Spinal cord (tissue), 10 donors: ENCODE results near the gene CHRM4. TPM values are rescaled to one million over a fixed set of nuclear protein-coding genes. Genes with fewer than 3 reads are reported as not detected.

Experiments used
- DNase-seq, 6 donors: peaks; one replicate each; pipeline versions ENCODE4 v3.0.0 to v3.0.0-alpha.2; 2013 to 2015; ENCODE audit warnings: low spot score in 6 of 6, low read depth in 4 of 6
- H3K27ac ChIP-seq: one replicate; pipeline ENCODE4 v1.5.1; 2013; ENCODE audit warnings: low read depth, low read length, control low read depth
- H3K27me3 ChIP-seq: one replicate; pipeline ENCODE4 v1.6.1; 2013; ENCODE audit warnings: low read length; ENCODE audit not compliant: control insufficient read depth, insufficient read depth
- H3K36me3 ChIP-seq: one replicate; pipeline ENCODE4 v1.6.1; 2013; ENCODE audit warnings: low read length; ENCODE audit not compliant: control insufficient read depth, insufficient read depth
- H3K4me1 ChIP-seq: one replicate; pipeline ENCODE4 v1.6.1; 2013; ENCODE audit warnings: low read length; ENCODE audit not compliant: control insufficient read depth, insufficient read depth
- H3K4me3 ChIP-seq: one replicate; pipeline ENCODE4 v1.5.1; 2013; ENCODE audit warnings: low read depth, low read length, control low read depth
- H3K9me3 ChIP-seq: one replicate; pipeline ENCODE4 v1.6.1; 2013; ENCODE audit warnings: low read length; ENCODE audit not compliant: control insufficient read depth, insufficient read depth
- WGBS: methylation state at CpG from one replicate; pipeline ENCODE4 v1.1.5; 2013; ENCODE audit warnings: missing lambda C conversion rate; ENCODE audit not compliant: insufficient coverage; 5-methylcytosine and 5-hydroxymethylcytosine counted together
- polyA plus RNA-seq, 2 donors: library from polyadenylated mRNA; unstranded; fragments of 120-200 nt; gene quantifications; one replicate each; pipeline ENCODE4 v1.2.1, GENCODE V29; 2013; ENCODE audit not compliant: insufficient read length in 2 of 2
- total RNA-seq, 2 donors: library from RNA; depleted of rRNA in 1 of 2; stranded (reverse); fragments of 120-200 nt in 1 of 2; fragments of >200 nt in 1 of 2; gene quantifications; one replicate each; pipeline versions ENCODE4 v1.2.3 to v1.2.4, GENCODE V29; 2013 to 2014
- donor health status: healthy.

Gene CHRM4
- total and polyA plus RNA-seq, 4 donors = 1.0 to 7.6 (median 5.5) TPM

DNA sequence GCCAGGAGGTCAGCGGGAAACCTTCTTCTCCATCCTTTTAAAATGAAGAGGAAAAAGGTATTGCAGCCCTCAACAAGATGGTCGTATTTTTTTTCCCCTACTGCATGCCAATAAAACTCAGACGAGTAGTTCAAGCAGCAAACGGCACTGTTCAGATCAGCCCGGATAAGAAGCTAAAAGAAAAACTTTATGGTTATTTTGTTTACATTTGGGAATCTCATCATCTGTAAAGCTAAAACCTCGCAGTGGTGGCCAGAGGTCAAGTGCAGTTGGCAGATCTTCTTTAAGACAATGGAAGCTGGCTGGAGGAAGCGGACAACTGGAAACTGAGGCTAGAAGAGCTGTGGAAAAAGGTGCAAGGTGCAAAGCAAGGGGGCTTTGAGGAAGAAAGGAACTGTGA, 31.0 kb upstream of the CHRM4 start:
- peaks cover 4% of the 10 kb centered on the region for H3K36me3 ChIP-seq
- H3K27me3 ChIP-seq = no peaks in the 10 kb centered on the region
- H3K4me1 ChIP-seq = no peaks in the 10 kb centered on the region
- no peak overlapping the region for H3K4me3 ChIP-seq
- WGBS = 75% methylated on average over 2 of the region's 7 CpGs
- H3K27ac ChIP-seq = no peak overlapping the region
- DNase-seq = no peak
- no peaks in the 10 kb centered on the region for H3K9me3 ChIP-seq

DNA sequence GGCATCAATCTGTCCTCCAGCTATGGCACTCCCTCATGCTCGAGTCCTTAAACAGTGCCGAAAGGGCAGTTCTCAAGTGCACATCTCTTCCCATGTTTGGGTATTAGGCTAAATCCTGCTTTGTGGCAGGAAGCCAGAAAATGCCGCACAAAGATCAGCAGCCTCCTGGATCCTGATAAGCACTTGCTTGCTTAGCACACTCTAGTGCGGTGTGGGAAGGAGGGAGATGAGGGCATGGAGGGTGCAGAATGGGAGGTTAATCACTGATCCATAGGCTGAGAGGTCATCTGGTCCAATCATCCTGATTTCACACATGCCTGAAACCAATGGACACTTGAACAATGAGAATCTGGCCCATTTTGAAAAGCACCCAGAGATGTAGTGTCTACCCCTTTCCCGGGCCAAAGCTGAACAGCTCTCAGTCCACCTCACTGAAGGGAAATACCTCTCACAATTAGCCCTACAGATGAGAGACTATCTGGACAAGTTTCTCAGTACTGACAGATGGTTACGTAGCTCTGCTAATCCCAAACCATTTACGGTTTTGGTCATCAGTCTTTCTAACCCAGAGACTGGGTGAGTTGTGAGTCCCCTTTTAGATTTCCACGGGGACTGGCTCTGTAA, 29.8 kb upstream of the CHRM4 start:
- H3K27me3 ChIP-seq = no peaks in the 10 kb centered on the region
- no peak overlapping the region for H3K27ac ChIP-seq
- 89% methylated on average over 7 of the region's 8 CpGs for WGBS
- H3K4me3 ChIP-seq = no peak overlapping the region
- H3K9me3 ChIP-seq = no peaks in the 10 kb centered on the region
- no peaks in the 10 kb centered on the region for H3K4me1 ChIP-seq
- no peak for DNase-seq
- H3K36me3 ChIP-seq = peaks cover 10% of the 10 kb centered on the region

DNA sequence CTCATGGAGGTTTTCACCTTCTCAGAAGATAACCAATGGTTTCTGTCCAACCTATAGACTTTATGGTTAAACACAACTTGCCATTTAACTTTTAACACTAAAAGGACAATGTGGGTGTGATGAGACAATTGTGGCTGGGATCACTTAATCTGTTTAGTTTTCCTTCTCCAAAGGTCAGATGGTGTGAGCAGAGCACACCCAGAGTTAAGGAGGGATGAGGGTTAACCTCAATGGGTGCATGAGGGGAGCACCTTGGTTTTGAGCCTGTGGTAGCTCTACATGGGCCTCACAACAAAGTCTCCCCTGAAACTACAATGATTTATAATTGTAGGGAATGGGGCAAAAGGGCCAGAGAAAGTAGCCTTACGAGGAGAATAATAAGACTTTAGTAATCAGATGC, 28.9 kb upstream of the CHRM4 start:
- Histone ChIP-seq H3K4me1 (no peaks in the 10 kb centered on the region), H3K27ac (no peak overlapping the region), H3K9me3 (no peaks in the 10 kb centered on the region), H3K4me3 (no peak overlapping the region), H3K36me3 (peaks cover 10% of the 10 kb centered on the region), H3K27me3 (no peaks in the 10 kb centered on the region)
- DNase-seq = no peak
- no CpG with 5 or more reads among the region's 1 CpG for WGBS

DNA sequence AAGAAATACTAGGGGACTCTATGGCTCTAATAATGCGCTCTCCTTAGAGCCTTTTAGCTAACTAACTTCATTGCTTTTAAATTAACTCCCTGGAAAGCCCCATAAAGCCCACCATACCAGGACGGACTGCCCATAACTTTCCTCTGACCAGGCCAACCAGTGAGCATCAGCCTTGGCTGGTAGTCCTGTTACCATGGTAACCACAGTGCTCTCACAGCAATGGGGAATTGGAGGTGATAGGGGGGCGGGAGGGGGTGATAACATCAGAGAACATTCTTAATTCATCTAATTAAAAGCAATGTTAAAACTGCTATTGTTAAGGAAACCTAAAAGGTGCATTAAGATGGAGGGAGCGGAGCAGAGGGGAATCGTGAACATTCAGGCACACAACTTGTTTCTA, 27.2 kb upstream of the CHRM4 start:
- no peak overlapping the region for H3K4me3 ChIP-seq
- H3K27ac ChIP-seq = no peak overlapping the region
- H3K36me3 ChIP-seq = peaks cover 24% of the 10 kb centered on the region
- H3K27me3 ChIP-seq = no peaks in the 10 kb centered on the region
- DNase-seq = peak in 5 of 6 donors; percentile 24 to 85 (median 38)
- no peaks in the 10 kb centered on the region for H3K9me3 ChIP-seq
- H3K4me1 ChIP-seq = peaks cover 13% of the 10 kb centered on the region
- no CpG with 5 or more reads among the region's 5 CpGs for WGBS

DNA sequence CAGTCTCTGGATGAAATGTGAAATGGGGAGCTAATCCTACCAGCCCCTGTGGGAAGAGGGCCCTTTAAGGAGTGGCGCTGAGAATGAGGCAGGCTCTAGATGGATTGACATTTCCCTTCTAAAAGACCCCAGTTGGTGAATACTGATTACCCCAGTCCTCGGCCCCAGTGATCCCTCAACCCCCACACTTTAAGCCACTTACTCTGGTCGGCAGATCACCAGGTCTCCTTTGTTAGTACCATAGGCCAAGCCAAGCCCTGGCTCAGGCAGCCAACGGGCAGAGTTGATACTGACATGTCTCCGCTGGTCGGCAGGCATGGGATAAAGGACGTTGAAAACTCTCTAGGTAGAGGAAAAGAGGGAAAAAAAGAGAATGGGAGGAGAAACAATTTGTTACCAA, 26.1 kb upstream of the CHRM4 start:
- H3K27me3 ChIP-seq = no peaks in the 10 kb centered on the region
- no peak overlapping the region for H3K27ac ChIP-seq
- no peaks in the 10 kb centered on the region for H3K9me3 ChIP-seq
- no peak overlapping the region for H3K4me3 ChIP-seq
- DNase-seq = no peak
- peaks cover 32% of the 10 kb centered on the region for H3K36me3 ChIP-seq
- 45% methylated on average over 6 of the region's 7 CpGs for WGBS
- peaks cover 13% of the 10 kb centered on the region for H3K4me1 ChIP-seq

DNA sequence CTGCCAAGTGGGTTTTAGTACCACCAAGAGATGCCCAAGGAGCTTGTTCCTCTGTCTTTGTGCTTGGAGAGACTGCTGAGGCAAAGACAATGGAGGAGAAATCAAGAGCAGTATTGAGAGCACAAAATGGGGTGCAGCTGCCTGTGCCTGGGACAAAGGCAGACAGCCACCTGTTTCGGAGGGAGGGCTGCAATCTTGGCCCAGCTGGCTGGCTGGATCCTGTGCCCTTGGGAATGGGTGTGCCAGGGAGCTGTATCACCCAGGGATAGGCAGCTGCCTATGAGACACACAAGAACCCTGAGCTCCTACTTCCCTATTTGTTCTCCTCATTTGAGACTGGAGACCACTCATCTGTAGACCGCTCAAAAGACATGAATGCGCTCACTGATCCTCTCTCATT, 23.3 kb upstream of the CHRM4 start:
- H3K36me3 ChIP-seq = peaks cover 35% of the 10 kb centered on the region
- no peaks in the 10 kb centered on the region for H3K9me3 ChIP-seq
- H3K27ac ChIP-seq = no peak overlapping the region
- DNase-seq = peak in 1 of 6 donors; percentile 29
- H3K27me3 ChIP-seq = no peaks in the 10 kb centered on the region
- peaks cover 16% of the 10 kb centered on the region for H3K4me1 ChIP-seq
- no peak overlapping the region for H3K4me3 ChIP-seq
- 50% methylated on average over 3 of the region's 3 CpGs for WGBS

DNA sequence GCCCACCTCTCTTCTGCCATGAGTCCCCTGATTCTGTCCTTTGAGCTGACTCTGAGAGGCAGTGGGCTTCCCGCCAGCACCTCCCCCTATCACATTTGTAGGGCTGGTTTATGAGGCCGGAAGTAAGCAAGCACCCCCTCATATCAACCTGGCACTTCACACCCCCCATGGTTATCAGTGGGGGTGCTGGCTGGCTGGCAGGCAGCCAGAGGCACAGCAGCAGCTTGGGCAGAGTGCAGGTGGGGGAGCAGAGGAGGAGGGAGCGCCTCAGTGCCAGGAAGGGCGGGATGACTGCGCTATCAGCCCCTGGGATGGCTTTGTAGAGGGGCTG, 22.9 kb upstream of the CHRM4 start:
- 77% methylated on average over 3 of the region's 5 CpGs for WGBS
- Histone ChIP-seq H3K36me3 (peaks cover 39% of the 10 kb centered on the region), H3K4me3 (no peak overlapping the region), H3K27me3 (no peaks in the 10 kb centered on the region), H3K9me3 (no peaks in the 10 kb centered on the region), H3K27ac (no peak overlapping the region), H3K4me1 (peaks cover 19% of the 10 kb centered on the region)
- peak in 2 of 6 donors; percentile 22 to 73 for DNase-seq

DNA sequence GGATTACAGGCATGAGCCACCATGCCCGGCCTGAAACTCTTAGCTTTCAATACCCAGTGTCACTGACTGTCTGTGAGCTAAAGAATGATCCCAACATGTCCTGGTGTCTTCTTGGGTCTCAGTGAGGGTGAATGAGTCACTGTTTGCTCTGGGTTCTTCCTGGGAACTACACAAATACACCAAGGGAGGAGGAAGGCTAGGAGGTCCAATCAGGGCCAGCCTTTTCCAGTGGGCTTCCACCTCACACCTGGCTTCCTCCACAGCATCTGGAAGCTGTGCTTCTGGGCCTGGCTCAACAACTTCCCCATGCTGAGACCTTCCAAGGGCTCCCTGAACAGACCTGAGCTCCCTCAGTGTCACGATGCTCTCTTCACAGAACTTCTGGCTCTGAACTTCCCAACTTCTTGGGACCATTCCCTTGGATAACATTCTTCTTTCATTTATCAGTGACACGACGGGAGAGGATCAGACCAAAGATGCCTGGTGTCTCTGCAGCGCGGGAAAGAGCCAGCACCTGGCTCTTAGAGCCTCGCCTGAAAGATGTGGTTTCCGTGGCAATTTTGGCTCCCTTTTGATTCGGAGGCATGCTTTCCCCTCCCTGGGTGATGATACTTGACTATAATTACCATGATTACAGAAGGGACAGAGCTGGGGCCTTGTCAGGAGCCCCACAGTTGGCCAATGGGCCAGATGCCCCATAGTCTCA, 22.3 kb upstream of the CHRM4 start:
- peaks cover 19% of the 10 kb centered on the region for H3K4me1 ChIP-seq

GRCh38 chr11:46410021-46410420, 18.4 kb upstream of the CHRM4 start:
- DNase-seq = peak in 1 of 6 donors; percentile 44
- Histone ChIP-seq H3K27me3 (no peaks in the 10 kb centered on the region), H3K36me3 (peaks cover 62% of the 10 kb centered on the region), H3K9me3 (no peaks in the 10 kb centered on the region), H3K4me3 (no peak overlapping the region), H3K27ac (no peak overlapping the region), H3K4me1 (peaks cover 19% of the 10 kb centered on the region)
- 50% methylated on average over 1 of the region's 5 CpGs for WGBS

More for the DNA sequence above, 22.3 kb upstream of the CHRM4 start:
- no peak overlapping the region for H3K4me3 ChIP-seq
- H3K36me3 ChIP-seq = peaks cover 44% of the 10 kb centered on the region
- H3K27me3 ChIP-seq = no peaks in the 10 kb centered on the region
- WGBS = 50% methylated on average over 8 of the region's 9 CpGs
- H3K9me3 ChIP-seq = no peaks in the 10 kb centered on the region
- DNase-seq = no peak
- no peak overlapping the region for H3K27ac ChIP-seq

- peaks cover 7% of the 10 kb centered on the region for H3K4me1 ChIP-seq
- H3K27me3 ChIP-seq = no peaks in the 10 kb centered on the region
- no peak for DNase-seq
- no peak overlapping the region for H3K4me3 ChIP-seq
- no peaks in the 10 kb centered on the region for H3K9me3 ChIP-seq
- 97% methylated on average over 5 of the region's 6 CpGs for WGBS
- peaks cover 62% of the 10 kb centered on the region for H3K36me3 ChIP-seq
- no peak overlapping the region for H3K27ac ChIP-seq
Observed at GRCh38 chr11:46408407-46408986, 16.9 kb upstream of the CHRM4 start.
